ENCODE data around the gene MYO18B. TPM values are rescaled to one million over a fixed set of nuclear protein-coding genes. Genes with fewer than 3 reads are reported as not detected.

MYO18B gene
- total and polyA plus RNA-seq, 2 of the 4 experiments (the other 2 are of a cell fraction): under 0.01 TPM; not detected in 1

GRCh38 chr22:25706197-25706596 lies 35.8 kb upstream of the MYO18B start:
- Histone ChIP-seq H2BK20ac (ENCODE audit: low read depth, low read length) (no peak overlapping the region), H3K36me3 (ENCODE audit: control insufficient read depth, insufficient read depth, low read length) (no peaks in the 10 kb centered on the region), H3K4me1 (ENCODE audit: control insufficient read depth, insufficient read depth, low read length) (no peaks in the 10 kb centered on the region), H3K18ac (ENCODE audit: low read depth, low read length) (no peak overlapping the region), H3K27me3 (ENCODE audit: control insufficient read depth, insufficient read depth, low read length) (no peaks in the 10 kb centered on the region), H3K9ac (ENCODE audit: low read depth, low read length) (no peak overlapping the region), H2BK120ac (ENCODE audit: low read depth, low read length) (no peak overlapping the region), H4K5ac (ENCODE audit: low read depth, low read length) (no peak overlapping the region), H4K8ac (ENCODE audit: low read depth in 2 of 2, low read length in 2 of 2) (no peak overlapping the region), H3K4me3 (ENCODE audit: insufficient read depth, low read depth, low read length) (no peak overlapping the region), H2BK15ac (ENCODE audit: low read depth, low read length) (no peak overlapping the region), H3K4me2 (ENCODE audit: low read depth, low read length) (no peak overlapping the region), H3K9me1 (ENCODE audit: insufficient read depth, low read length) (no peaks in the 10 kb centered on the region), H3K9me3 (ENCODE audit: control insufficient read depth, insufficient read depth, low read length) (no peaks in the 10 kb centered on the region), H3K23ac (ENCODE audit: low read depth, low read length) (no peak overlapping the region), H3K4ac (ENCODE audit: low read depth, low read length) (no peak overlapping the region), H2BK5ac (ENCODE audit: low read depth, low read length, poor library complexity, severe bottlenecking) (no peak overlapping the region), H4K91ac (ENCODE audit: insufficient read depth, low read depth, low read length) (no peak overlapping the region), H3K56ac (ENCODE audit: extremely low read depth, insufficient read depth, low read length) (no peak overlapping the region), H3K27ac (ENCODE audit: insufficient read depth, low read length) (no peak overlapping the region), H3K79me1 (ENCODE audit: low read depth in 1 of 2, low read length in 2 of 2) (no peaks in the 10 kb centered on the region), H2AFZ (replicated peaks; ENCODE audit: low read length, poor library complexity) (no peak overlapping the region), H3K14ac (replicated peaks; ENCODE audit: low read depth, low read length) (no peak overlapping the region), H2AK9ac (replicated peaks; ENCODE audit: low read depth, low read length, poor library complexity) (no peak overlapping the region), H2AK5ac (ENCODE audit: low read depth, low read length) (no peak overlapping the region), H4K20me1 (ENCODE audit: insufficient read depth, low read length) (no peaks in the 10 kb centered on the region)
- no peak for TF ChIP-seq CTCF (conservative IDR thresholded peaks at IDR 0.05; ENCODE audit: low read depth, low read length)
- TF ChIP-seq MXI1 (IDR thresholded peaks at IDR 0.05; ENCODE audit: borderline replicate concordance, low read depth, low read length): no peak
- TF ChIP-seq CHD1 (IDR thresholded peaks at IDR 0.05; ENCODE audit: low read depth, low read length): no peak
- no peak for TF ChIP-seq POLR2A (IDR thresholded peaks at IDR 0.05; ENCODE audit: low read depth, low read length)
- TF ChIP-seq USF2 (IDR thresholded peaks at IDR 0.05; ENCODE audit: low read depth, low read length): no peak
- no peak for TF ChIP-seq SMC3 (IDR thresholded peaks at IDR 0.05; ENCODE audit: low read depth, low read length)
- no peak for TF ChIP-seq MAZ (IDR thresholded peaks at IDR 0.05; ENCODE audit: borderline replicate concordance, low read depth, low read length)
- TF ChIP-seq FOS (IDR thresholded peaks at IDR 0.05; ENCODE audit: low read depth, low read length): no peak
- TF ChIP-seq NFE2L2 (IDR thresholded peaks at IDR 0.05; ENCODE audit: low read depth, low read length): no peak
- no peak for TF ChIP-seq BHLHE40 (IDR thresholded peaks at IDR 0.05; ENCODE audit: low read depth, low read length)
- TF ChIP-seq ELK1 (IDR thresholded peaks at IDR 0.05; ENCODE audit: borderline replicate concordance, low read depth, low read length): no peak
- TF ChIP-seq RAD21 (IDR thresholded peaks at IDR 0.05; ENCODE audit: low read length): no peak
- TF ChIP-seq RFX5 (IDR thresholded peaks at IDR 0.05; ENCODE audit: low read depth, low read length): no peak
- in situ Hi-C loops (cut with MboI; ENCODE audit: low sequenced_read_pairs) (no loop called here), dilution Hi-C loops (cut with HindIII; ENCODE audit: low sequenced_read_pairs, unreplicated experiment) (no loop called here), intact Hi-C loops (cut with micrococcal nuclease) (no loop called here)
- ChIA-PET POLR2A (ENCODE audit: unreplicated experiment) (no interaction called here), CTCF (interaction anchor here (0.6 kb wide), 1 partner anchor 287 kb away, joined by 8 read pairs; no protein-coding TSS in a partner anchor)
- DNase-seq: no peak
- BruUV-seq (replicated peaks): no TSS peak
- no peak for ATAC-seq (ENCODE audit: low read depth)
- WGBS, 2 experiments (ENCODE audit: extremely low coverage in 2 of 2, insufficient read length in 1 of 2): no CpG with 5 or more reads among the region's 5 CpGs
